C4-2B (cell line): Measurements from ENCODE around the gene NLGN4X.

Experiments used
- ZFX ChIP-seq: fragments of 450-650 bp; IDR thresholded peaks from 2 replicates; pipeline ENCODE4 v1.6.1; 2017
- TF ChIP-seq, protein P1 (sequence below): fragments of 450-650 bp; conservative IDR thresholded peaks from 2 replicates; pipeline ENCODE4 v1.5.1; 2017; ENCODE audit warnings: mild to moderate bottlenecking

DNA sequence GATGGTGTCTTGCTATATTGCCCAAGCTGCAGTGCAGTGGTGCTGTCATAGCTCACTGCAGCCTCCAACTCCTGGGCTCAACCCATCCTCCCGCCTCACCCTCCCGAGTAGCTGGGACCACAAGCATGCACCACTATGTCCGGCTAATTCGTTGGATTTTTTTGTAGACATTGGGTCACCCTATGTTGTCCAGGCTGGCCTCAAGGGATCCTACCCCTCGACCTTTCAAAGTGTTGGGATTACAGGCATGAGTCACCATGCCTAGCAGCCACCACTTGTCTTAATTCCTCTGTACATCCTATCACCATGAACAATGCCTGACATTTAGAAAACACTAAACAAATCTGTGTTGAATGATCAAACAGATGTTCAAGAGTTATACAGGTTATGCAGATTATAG lies 76.7 kb downstream of the NLGN4X start:
- TF ChIP-seq, protein P1, sequence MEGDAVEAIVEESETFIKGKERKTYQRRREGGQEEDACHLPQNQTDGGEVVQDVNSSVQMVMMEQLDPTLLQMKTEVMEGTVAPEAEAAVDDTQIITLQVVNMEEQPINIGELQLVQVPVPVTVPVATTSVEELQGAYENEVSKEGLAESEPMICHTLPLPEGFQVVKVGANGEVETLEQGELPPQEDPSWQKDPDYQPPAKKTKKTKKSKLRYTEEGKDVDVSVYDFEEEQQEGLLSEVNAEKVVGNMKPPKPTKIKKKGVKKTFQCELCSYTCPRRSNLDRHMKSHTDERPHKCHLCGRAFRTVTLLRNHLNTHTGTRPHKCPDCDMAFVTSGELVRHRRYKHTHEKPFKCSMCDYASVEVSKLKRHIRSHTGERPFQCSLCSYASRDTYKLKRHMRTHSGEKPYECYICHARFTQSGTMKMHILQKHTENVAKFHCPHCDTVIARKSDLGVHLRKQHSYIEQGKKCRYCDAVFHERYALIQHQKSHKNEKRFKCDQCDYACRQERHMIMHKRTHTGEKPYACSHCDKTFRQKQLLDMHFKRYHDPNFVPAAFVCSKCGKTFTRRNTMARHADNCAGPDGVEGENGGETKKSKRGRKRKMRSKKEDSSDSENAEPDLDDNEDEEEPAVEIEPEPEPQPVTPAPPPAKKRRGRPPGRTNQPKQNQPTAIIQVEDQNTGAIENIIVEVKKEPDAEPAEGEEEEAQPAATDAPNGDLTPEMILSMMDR: no peak
- TF ChIP-seq ZFX: no peak
